ENCODE measurements around the gene CREBBP.

DNA sequence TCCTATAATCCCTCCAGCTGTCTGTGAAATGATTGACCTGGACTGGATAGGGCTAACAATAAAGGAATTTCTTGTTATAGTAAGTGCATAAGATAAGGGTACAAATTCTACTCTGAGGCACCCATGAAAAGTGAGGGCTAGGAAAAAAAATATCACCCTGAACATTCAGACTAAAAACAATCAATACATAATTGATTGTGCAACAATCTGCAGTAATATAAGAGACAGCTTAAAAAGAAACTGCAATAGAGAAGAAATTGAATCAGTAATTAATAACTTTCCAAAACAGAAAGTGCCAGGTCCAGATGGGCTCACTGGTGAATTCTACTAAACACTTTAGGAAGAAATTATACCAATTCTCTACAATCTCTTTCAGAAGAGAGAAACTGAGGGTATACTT lies 44.2 kb upstream of the CREBBP start:
- no peak for TF ChIP-seq CTCF (conservative IDR thresholded peaks at IDR 0.05)
- no peak for TF ChIP-seq ZFX (IDR thresholded peaks at IDR 0.05)
